ENCODE results near the gene TRIP10. TPM values are rescaled to one million over a fixed set of nuclear protein-coding genes. Genes with fewer than 3 reads are reported as not detected.

The TRIP10 gene
- total RNA-seq, 1 donor from 2014 or later = 48.2 TPM

DNA sequence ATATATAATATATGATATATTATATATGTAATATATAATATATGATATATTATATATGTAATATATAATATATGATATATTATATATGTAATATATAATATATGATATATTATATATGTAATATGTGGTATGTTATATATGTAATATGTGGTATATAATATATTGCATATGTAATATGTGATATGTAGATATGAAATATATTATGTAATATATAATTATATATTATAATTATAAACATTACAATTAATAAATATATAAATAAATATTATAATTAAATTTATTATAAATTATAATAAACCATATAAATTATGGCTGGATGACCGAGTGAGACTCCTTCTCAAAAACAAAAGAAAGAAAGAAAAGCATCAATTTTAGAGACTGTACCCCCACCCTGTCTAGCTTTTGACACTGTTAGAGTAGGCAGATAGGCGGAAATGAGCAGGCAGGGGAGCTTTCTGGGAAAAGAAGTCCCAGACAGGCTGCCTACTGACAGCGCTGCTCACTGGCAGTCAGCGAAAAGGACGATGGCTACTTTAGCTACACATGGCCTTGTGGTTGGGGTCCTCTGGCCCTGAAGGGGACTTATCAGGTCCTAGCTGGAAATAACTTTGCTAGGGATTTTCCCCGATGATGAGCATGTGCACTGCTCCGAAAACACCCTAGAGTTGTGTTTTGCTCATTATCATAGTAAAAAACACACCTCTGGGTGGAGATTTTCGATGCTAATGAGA is 38.7 kb upstream of the TRIP10 start:
- Mint-ChIP-seq H3K27me3 (no peaks in the 10 kb centered on the region), H3K27ac (no peak overlapping the region), H3K4me3 (ENCODE audit: low read depth) (no peak overlapping the region), H3K4me1 (ENCODE audit: low read depth) (no peaks in the 10 kb centered on the region), H3K9me3 (ENCODE audit: low read depth) (no peaks in the 10 kb centered on the region), H3K36me3 (ENCODE audit: insufficient read depth) (no peaks in the 10 kb centered on the region)
- DNase-seq (ENCODE audit: low spot score, unreplicated experiment) = no peak
- TF ChIP-seq, protein P1, sequence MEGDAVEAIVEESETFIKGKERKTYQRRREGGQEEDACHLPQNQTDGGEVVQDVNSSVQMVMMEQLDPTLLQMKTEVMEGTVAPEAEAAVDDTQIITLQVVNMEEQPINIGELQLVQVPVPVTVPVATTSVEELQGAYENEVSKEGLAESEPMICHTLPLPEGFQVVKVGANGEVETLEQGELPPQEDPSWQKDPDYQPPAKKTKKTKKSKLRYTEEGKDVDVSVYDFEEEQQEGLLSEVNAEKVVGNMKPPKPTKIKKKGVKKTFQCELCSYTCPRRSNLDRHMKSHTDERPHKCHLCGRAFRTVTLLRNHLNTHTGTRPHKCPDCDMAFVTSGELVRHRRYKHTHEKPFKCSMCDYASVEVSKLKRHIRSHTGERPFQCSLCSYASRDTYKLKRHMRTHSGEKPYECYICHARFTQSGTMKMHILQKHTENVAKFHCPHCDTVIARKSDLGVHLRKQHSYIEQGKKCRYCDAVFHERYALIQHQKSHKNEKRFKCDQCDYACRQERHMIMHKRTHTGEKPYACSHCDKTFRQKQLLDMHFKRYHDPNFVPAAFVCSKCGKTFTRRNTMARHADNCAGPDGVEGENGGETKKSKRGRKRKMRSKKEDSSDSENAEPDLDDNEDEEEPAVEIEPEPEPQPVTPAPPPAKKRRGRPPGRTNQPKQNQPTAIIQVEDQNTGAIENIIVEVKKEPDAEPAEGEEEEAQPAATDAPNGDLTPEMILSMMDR (IDR thresholded peaks at IDR 0.05; ENCODE audit: unreplicated experiment) = no peak

DNA sequence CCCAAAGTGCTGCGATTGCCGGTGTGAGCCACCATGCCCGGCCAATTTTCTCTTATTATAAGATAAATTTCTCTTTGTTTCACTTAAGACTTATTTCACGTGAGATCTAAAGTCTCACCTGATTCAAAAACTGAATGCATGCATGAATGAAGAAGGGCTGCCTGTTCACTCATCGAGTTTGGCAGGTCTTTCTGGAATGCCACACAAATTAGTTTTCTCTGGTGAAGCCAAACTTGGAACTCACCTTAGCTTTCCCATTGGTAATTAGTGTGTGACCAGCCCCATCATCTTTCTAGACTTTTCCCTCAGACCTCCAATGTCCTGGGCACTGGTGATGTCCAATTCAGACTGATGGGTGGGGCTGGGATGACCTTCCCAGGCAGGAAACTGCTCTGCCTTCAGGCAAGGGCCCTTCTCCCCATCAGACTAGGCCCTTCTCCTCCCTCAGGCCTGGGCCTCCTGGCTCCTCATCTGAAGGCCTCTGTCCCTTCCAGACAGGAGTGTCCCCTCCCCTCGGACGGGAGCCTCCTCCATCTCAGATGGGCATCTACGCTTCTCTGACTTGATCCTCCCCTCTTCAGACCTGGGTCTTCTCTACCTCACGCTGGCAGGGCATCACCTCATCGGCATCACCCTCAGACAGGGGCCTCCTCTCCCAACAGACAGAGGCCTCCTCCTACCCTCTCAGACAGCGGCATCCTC is 33.4 kb upstream of the TRIP10 start:
- no peaks in the 10 kb centered on the region for H3K36me3 Mint-ChIP-seq (ENCODE audit: insufficient read depth)
- H3K9me3 Mint-ChIP-seq (ENCODE audit: low read depth) = no peaks in the 10 kb centered on the region
- TF ChIP-seq, protein P1 (IDR thresholded peaks at IDR 0.05; ENCODE audit: unreplicated experiment) = no peak
- DNase-seq (ENCODE audit: low spot score, unreplicated experiment) = no peak
- no peaks in the 10 kb centered on the region for H3K4me1 Mint-ChIP-seq (ENCODE audit: low read depth)
- no peak overlapping the region for H3K4me3 Mint-ChIP-seq (ENCODE audit: low read depth)
- peaks cover 31% of the 10 kb centered on the region for H3K27me3 Mint-ChIP-seq
- no peak overlapping the region for H3K27ac Mint-ChIP-seq

- H3K4me1 Mint-ChIP-seq (ENCODE audit: low read depth) = no peaks in the 10 kb centered on the region
- no peaks in the 10 kb centered on the region for H3K36me3 Mint-ChIP-seq (ENCODE audit: insufficient read depth)
- peaks cover 36% of the 10 kb centered on the region for H3K27me3 Mint-ChIP-seq
- no peak overlapping the region for H3K4me3 Mint-ChIP-seq (ENCODE audit: low read depth)
- no peak for DNase-seq (ENCODE audit: low spot score, unreplicated experiment)
- no peaks in the 10 kb centered on the region for H3K9me3 Mint-ChIP-seq (ENCODE audit: low read depth)
- TF ChIP-seq, protein P1 (IDR thresholded peaks at IDR 0.05; ENCODE audit: unreplicated experiment) = no peak
- no peak overlapping the region for H3K27ac Mint-ChIP-seq
Observed at GRCh38 chr19:6706633-6706958, 32.9 kb upstream of the TRIP10 start.

DNA sequence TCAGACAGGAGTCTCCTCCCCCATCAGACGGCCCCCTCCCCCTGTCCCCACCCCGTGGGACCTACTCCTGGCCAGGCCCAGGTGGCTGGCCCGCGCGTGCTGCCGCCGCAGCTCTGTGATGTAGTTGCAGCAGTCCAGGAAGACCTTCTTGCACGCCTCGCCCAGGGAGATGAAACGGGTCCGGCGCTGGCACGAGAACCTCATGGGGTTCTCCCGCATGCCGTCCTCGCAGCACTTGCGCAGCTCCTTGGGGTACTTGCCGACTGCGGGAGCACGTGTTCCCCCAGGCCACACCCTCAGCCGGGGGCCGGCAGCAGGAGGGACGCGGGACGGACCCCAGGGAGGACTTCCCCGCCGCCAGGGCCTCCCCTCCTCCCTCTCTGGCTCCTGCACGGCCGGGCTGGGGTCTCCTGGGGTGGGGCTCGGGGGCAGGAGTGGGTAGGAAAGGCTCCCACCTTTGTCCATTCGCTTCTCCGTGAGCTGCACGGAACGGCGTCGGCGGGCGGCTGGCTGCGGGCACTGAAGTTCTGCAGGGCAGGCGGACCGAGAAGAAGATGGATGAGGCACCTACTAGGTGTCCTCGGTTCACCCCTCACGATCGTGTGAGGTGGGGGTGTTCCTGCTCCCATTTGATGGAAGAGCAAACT is 32.3 kb upstream of the TRIP10 start:
- Mint-ChIP-seq H3K4me1 (ENCODE audit: low read depth) (no peaks in the 10 kb centered on the region), H3K36me3 (ENCODE audit: insufficient read depth) (no peaks in the 10 kb centered on the region), H3K9me3 (ENCODE audit: low read depth) (no peaks in the 10 kb centered on the region), H3K4me3 (ENCODE audit: low read depth) (no peak overlapping the region), H3K27ac (no peak overlapping the region), H3K27me3 (peaks cover 39% of the 10 kb centered on the region)
- TF ChIP-seq, protein P1 (IDR thresholded peaks at IDR 0.05; ENCODE audit: unreplicated experiment) = no peak
- no peak for DNase-seq (ENCODE audit: low spot score, unreplicated experiment)

GRCh38 chr19:6707658-6708018 is 31.8 kb upstream of the TRIP10 start:
- H3K4me1 Mint-ChIP-seq (ENCODE audit: low read depth) = no peaks in the 10 kb centered on the region
- H3K4me3 Mint-ChIP-seq (ENCODE audit: low read depth) = no peak overlapping the region
- TF ChIP-seq, protein P1 (IDR thresholded peaks at IDR 0.05; ENCODE audit: unreplicated experiment) = no peak
- H3K9me3 Mint-ChIP-seq (ENCODE audit: low read depth) = no peaks in the 10 kb centered on the region
- no peak overlapping the region for H3K27ac Mint-ChIP-seq
- no peaks in the 10 kb centered on the region for H3K36me3 Mint-ChIP-seq (ENCODE audit: insufficient read depth)
- peaks cover 44% of the 10 kb centered on the region for H3K27me3 Mint-ChIP-seq
- DNase-seq (ENCODE audit: low spot score, unreplicated experiment) = no peak
